ENCODE results near the gene MRPL17. TPM values are rescaled to one million over a fixed set of nuclear protein-coding genes. Genes with fewer than 3 reads are reported as not detected.

The MRPL17 gene
- total and polyA plus RNA-seq, 2 experiments from 2014 or later = 26.7 to 81.8 TPM

- Histone ChIP-seq H3K9me2 (ENCODE audit: insufficient read depth) (0 out of 2 replicates have a peak, but pooled peaks cover 7% of the 10 kb centered on the region), H3K4me3 (no peak overlapping the region), H3K36me3 (ENCODE audit: insufficient read depth) (no peaks in the 10 kb centered on the region), H3F3A (replicated peaks; ENCODE audit: low read depth) (no peaks in the 10 kb centered on the region), H3K27ac (ENCODE audit: low read depth) (no peak overlapping the region), H2AFZ (no peak overlapping the region), H3K79me2 (replicated peaks; ENCODE audit: insufficient read depth) (no peaks in the 10 kb centered on the region), H4K20me1 (replicated peaks; ENCODE audit: insufficient read depth) (no peaks in the 10 kb centered on the region), H3K4me2 (no peak overlapping the region), H3K27me3 (ENCODE audit: insufficient read depth) (no peaks in the 10 kb centered on the region), H3K4me1 (ENCODE audit: insufficient read depth) (peaks cover 13% of the 10 kb centered on the region; the same call in 1 of the 2 replicates)
- Mint-ChIP-seq H3K36me3 (ENCODE audit: low read depth) (no peaks in the 10 kb centered on the region), H3K27ac (no peak overlapping the region), H3K9me3 (no peaks in the 10 kb centered on the region), H3K27me3 (ENCODE audit: insufficient read depth, low read depth, poor library complexity) (no peaks in the 10 kb centered on the region), H3K4me3 (no peak overlapping the region), H3K4me1 (no peaks in the 10 kb centered on the region)
- DNase-seq (ENCODE audit: low spot score) (no peak), ATAC-seq (no peak)
- no peak for TF ChIP-seq ZNF462 (CRISPR knock-in tag; IDR thresholded peaks at IDR 0.05)
- TF ChIP-seq JUNB (IDR thresholded peaks at IDR 0.05; ENCODE audit: unreplicated experiment) = no peak
- TF ChIP-seq NANOG (IDR thresholded peaks at IDR 0.05; ENCODE audit: borderline replicate concordance) = no peak
- no peak for TF ChIP-seq EZH2 (IDR thresholded peaks at IDR 0.05; ENCODE audit: low read depth, unreplicated experiment)
- TF ChIP-seq POLR2AphosphoS5 (IDR thresholded peaks at IDR 0.05; ENCODE audit: low read depth) = no peak
- TF ChIP-seq CREB1 (CRISPR knock-in tag; IDR thresholded peaks at IDR 0.05; ENCODE audit: low read depth) = no peak
- no peak for TF ChIP-seq REST (IDR thresholded peaks at IDR 0.05; ENCODE audit: unreplicated experiment)
- TF ChIP-seq CTCF (conservative IDR thresholded peaks at IDR 0.05; ENCODE audit: low read depth in 2 of 2) = no peak
- TF ChIP-seq STAT1 (IDR thresholded peaks at IDR 0.05; ENCODE audit: unreplicated experiment) = no peak
These were observed 40.2 kb downstream of the MRPL17 start for GRCh38 chr11:6642957-6643356.

All from GM23338 (cell line).